Adrenal gland (tissue), 12 donors: Measurements from ENCODE around the gene CGNL1. TPM values are rescaled to one million over a fixed set of nuclear protein-coding genes. Genes with fewer than 3 reads are reported as not detected.

Experiments
- DNase-seq, 7 donors: peaks; one replicate each; pipeline ENCODE4 v3.0.0-alpha.2; 2019 to 2020
- H3K27ac ChIP-seq, 5 donors: fragments of 200-600 bp; sonication (generic) in 4 of 5; 1 replicate in 3 of 5; 2 replicates in 2 of 5; pipeline versions ENCODE4 v1.5.1 to v1.8.0; 2016 to 2020; ENCODE audit warnings: mild to moderate bottlenecking in 1 of 5
- H3K27me3 ChIP-seq: fragments of 200-600 bp; 2 replicates; pipeline ENCODE4 v1.8.0; 2021
- H3K36me3 ChIP-seq, 2 donors: fragments of 200-600 bp; replicated peaks in 1 of 2; 1 replicate in 1 of 2; 2 replicates in 1 of 2; pipeline versions ENCODE4 v1.5.1 to v1.8.0; 2018 to 2022
- H3K4me1 ChIP-seq, 2 donors: fragments of 200-600 bp; replicated peaks in 1 of 2; 1 replicate in 1 of 2; 2 replicates in 1 of 2; pipeline versions ENCODE4 v1.5.1 to v1.8.0; 2018 to 2021
- H3K4me3 ChIP-seq, 4 donors: fragments of 200-600 bp; sonication (generic) in 3 of 4; one replicate each; pipeline ENCODE4 v1.5.1; 2016 to 2018
- H3K9me3 ChIP-seq, 3 donors: fragments of 200-600 bp; sonication (generic) in 1 of 3; replicated peaks in 1 of 3; 1 replicate in 2 of 3; 2 replicates in 1 of 3; pipeline versions ENCODE4 v1.5.1 to v1.8.0; 2016 to 2021
- POLR2A ChIP-seq, 2 donors: fragments of 450-650 bp; IDR thresholded peaks; one replicate each; pipeline ENCODE4 v1.6.1; 2017; ENCODE audit warnings: antibody characterized with exemption in 2 of 2, mild to moderate bottlenecking in 2 of 2, moderate library complexity in 1 of 2
- WGBS, 4 donors: extraction: QIAGEN DNeasy Blood & Tissue Kit in 2 of 4; methylation state at CpG; one replicate each; pipeline versions ENCODE4 v1.1.5 to v1.1.7; 2013 to 2017; 5-methylcytosine and 5-hydroxymethylcytosine counted together
- intact Hi-C, 2 donors: fragments of 100-400 bp; cut with DNase I; formaldehyde crosslinking; loops; one replicate each; pipeline versions ENCODE4 v1.14.1 to v1.15.0; 2022 to 2023
- polyA plus RNA-seq, 3 donors: library from polyadenylated mRNA; stranded (reverse); fragments of 200-250 nt in 2 of 3; fragments of 350-450 nt in 1 of 3; fragmentation: Illumina TruSeq in 1 of 3; extraction: RNeasy Lipid Tissue Mini Kit (QIAGEN cat#74804) in 1 of 3; gene quantifications; one replicate each; pipeline ENCODE4 v1.2.3, GENCODE V29; 2013 to 2014
- total RNA-seq, 9 donors: library from RNA; depleted of rRNA in 4 of 9; stranded (reverse); fragments of >200 nt in 4 of 9; fragments of 120-200 nt in 1 of 9; fragmentation: NEBNext Ultra II Directional in 1 of 9; extraction: Animal tissue kit (Norgen Biotek cat#: 25700) in 1 of 9; gene quantifications; one replicate each; pipeline versions ENCODE4 v1.1.0 to v1.2.4, GENCODE V29; 2013 to 2023
- TF ChIP-seq, protein P1 (sequence below), 6 experiments: fragments of 450-650 bp in 4 of 6; fragments of 200-600 bp in 2 of 6; sonication (generic) in 1 of 6; IDR thresholded peaks; 1 replicate in 5 of 6; 2 replicates in 1 of 6; pipeline versions ENCODE4 v1.5.1 to v1.8.0; 2016 to 2021; ENCODE audit warnings: antibody characterized with exemption in 6 of 6, mild to moderate bottlenecking in 2 of 6, moderate library complexity in 1 of 6
- donor health status: healthy with polysubstance abuse.
- donor health status: Bipolar disorder and iron deficiency.
- donor health status: DM: yes; HTN: yes; CAD: no.
- donor health status: DM: no; HTN: no; CAD: no.
- donor health status: DM: no; HTN: no; CAD: no.
- donor health status: DM: yes; HTN: yes; CAD: no.

Gene CGNL1
- total and polyA plus RNA-seq, 12 donors, result 5.2 to 49.5 (median 22.0) TPM

GRCh38 chr15:57496594-57496945, 120.3 kb downstream of the CGNL1 start:
- Histone ChIP-seq H3K27me3 (no peaks in the 10 kb centered on the region), H3K4me3 (no peak overlapping the region), H3K4me1 (peaks cover 10 to 17% of the 10 kb centered on the region in 2 donors), H3K9me3 (no peaks in the 10 kb centered on the region), H3K36me3 (no peaks in the 10 kb centered on the region), H3K27ac (no peak overlapping the region)
- 97 to 100% (median 100%) methylated on average over 1 of the region's 1 CpG for WGBS, 4 donors
- intact Hi-C loops, result no loop called here
- DNase-seq, result no peak
- TF ChIP-seq POLR2A (IDR thresholded peaks at IDR 0.05), result no peak
- TF ChIP-seq, protein P1, sequence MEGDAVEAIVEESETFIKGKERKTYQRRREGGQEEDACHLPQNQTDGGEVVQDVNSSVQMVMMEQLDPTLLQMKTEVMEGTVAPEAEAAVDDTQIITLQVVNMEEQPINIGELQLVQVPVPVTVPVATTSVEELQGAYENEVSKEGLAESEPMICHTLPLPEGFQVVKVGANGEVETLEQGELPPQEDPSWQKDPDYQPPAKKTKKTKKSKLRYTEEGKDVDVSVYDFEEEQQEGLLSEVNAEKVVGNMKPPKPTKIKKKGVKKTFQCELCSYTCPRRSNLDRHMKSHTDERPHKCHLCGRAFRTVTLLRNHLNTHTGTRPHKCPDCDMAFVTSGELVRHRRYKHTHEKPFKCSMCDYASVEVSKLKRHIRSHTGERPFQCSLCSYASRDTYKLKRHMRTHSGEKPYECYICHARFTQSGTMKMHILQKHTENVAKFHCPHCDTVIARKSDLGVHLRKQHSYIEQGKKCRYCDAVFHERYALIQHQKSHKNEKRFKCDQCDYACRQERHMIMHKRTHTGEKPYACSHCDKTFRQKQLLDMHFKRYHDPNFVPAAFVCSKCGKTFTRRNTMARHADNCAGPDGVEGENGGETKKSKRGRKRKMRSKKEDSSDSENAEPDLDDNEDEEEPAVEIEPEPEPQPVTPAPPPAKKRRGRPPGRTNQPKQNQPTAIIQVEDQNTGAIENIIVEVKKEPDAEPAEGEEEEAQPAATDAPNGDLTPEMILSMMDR (IDR thresholded peaks at IDR 0.05), result no peak

DNA sequence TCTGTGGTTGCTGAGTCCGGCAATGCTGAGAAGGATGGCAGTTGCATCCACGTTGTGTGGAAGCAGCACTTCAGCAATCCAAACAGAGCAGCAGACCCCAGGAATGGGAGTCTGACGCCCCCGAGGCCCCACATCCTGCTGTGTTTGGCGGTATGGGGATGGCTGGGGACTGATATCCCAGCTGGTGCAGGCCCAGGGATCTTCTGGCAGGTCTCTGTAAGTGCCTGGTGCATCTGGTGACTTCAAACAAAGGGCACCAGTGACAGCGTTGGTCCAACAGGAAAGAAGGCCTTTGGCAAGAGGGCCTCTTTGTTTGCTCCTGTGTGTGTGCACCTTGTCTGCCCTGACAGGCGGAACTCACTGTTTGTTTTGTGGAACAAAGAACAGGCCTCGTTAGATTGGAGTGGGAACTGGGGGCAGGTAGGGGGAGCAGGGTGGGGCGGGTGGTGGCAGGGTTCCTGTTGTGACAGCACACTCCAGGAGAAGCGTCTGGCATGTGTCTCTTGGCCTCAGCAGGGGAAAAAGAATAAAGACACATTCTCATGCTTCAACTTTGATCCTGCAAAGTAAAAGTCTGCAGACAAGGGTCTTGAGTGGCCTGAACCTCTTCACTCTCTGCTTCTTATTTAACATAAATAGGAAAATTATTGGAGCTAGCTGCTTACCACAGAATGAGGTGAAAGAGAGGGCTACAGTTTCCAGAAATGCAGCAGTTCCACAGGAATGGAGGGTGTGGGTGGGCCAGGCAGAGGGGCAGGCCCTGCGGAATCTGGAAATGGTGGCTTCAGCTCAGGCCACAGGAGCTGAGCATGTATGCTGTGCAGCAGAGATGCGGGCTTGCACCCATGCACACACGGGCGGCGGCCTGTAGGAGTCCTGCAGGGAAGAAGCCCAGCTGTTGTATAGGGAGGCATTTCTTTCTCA, 120.9 kb downstream of the CGNL1 start:
- Histone ChIP-seq H3K27me3 (no peaks in the 10 kb centered on the region), H3K9me3 (no peaks in the 10 kb centered on the region), H3K4me1 (peaks cover 10 to 17% of the 10 kb centered on the region in 2 donors), H3K27ac (no peak overlapping the region), H3K36me3 (no peaks in the 10 kb centered on the region), H3K4me3 (no peak overlapping the region)
- DNase-seq, result no peak
- TF ChIP-seq, protein P1 (IDR thresholded peaks at IDR 0.05), result no peak
- no peak for TF ChIP-seq POLR2A (IDR thresholded peaks at IDR 0.05)
- 83 to 94% (median 85%) methylated on average over 12 to 15 of the region's 15 CpGs for WGBS, 4 donors
- intact Hi-C loops, result no loop called here

DNA sequence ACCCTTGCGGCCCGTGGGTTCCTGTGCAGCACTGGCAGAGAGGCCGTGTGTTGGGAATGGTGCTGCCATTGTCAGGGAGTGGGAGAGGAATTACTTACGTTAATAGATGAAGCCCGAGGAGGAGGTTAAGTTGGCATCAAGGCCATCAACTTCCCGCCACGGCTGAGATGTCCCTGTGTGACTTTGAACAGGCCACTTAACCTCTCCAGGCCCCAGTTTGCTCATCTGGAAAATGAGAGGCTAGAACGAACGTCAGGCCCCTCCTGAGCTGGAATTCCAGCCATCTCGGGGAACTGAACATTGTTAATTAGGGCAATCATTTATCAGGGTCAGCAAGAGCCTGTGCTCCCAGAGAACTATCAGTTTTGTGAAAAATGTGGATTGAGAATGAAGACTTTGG, 124.0 kb downstream of the CGNL1 start:
- H3K36me3 ChIP-seq, result no peaks in the 10 kb centered on the region
- intact Hi-C loops, result no loop called here
- H3K27ac ChIP-seq, result no peak overlapping the region
- no peaks in the 10 kb centered on the region for H3K9me3 ChIP-seq
- TF ChIP-seq, protein P1 (IDR thresholded peaks at IDR 0.05), result no peak
- TF ChIP-seq POLR2A (IDR thresholded peaks at IDR 0.05), result no peak
- no peak overlapping the region for H3K4me3 ChIP-seq
- peaks cover 8 to 16% of the 10 kb centered on the region in 2 donors for H3K4me1 ChIP-seq
- no peaks in the 10 kb centered on the region for H3K27me3 ChIP-seq
- no peak for DNase-seq
- 70 to 76% (median 71%) methylated on average over 10 of the region's 10 CpGs for WGBS, 4 donors

GRCh38 chr15:57500979-57501576, 124.8 kb downstream of the CGNL1 start:
- no peaks in the 10 kb centered on the region for H3K27me3 ChIP-seq
- H3K36me3 ChIP-seq, result no peaks in the 10 kb centered on the region
- no peak for DNase-seq
- H3K4me1 ChIP-seq, result peaks cover 0 to 8% of the 10 kb centered on the region in 2 donors
- no peak overlapping the region for H3K27ac ChIP-seq
- intact Hi-C loops, result no loop called here
- no peaks in the 10 kb centered on the region for H3K9me3 ChIP-seq
- H3K4me3 ChIP-seq, result no peak overlapping the region
- TF ChIP-seq, protein P1 (IDR thresholded peaks at IDR 0.05), result no peak
- TF ChIP-seq POLR2A (IDR thresholded peaks at IDR 0.05), result no peak
- 65 to 79% (median 73%) methylated on average over 6 of the region's 6 CpGs for WGBS, 4 donors
